PC-3 (cell line): ENCODE results near the gene TEX11. TPM values are rescaled to one million over a fixed set of nuclear protein-coding genes. Genes with fewer than 3 reads are reported as not detected.

ENCODE experiments used
- ATAC-seq: fragments of 200-7000 bp; cut with Tn5 transposase; 2 replicates; pipeline ENCODE4 v1.9.1; 2020; ENCODE audit warnings: mild to moderate bottlenecking, moderate library complexity
- BruUV-seq: library from RNA; stranded (reverse); fragments of 400-500 nt; replicated peaks from 2 replicates; lab custom pipeline; 2021; lab: Mats Ljungman, UMichigan
- CTCF ChIA-PET: fragments of 300-600 bp; sonication (Branson Sonifier 250); formaldehyde crosslinking; loops from one replicate; lab custom pipeline; 2022; ENCODE audit warnings: antibody characterized with exemption; lab: Charles Lee
- POLR2A ChIA-PET: fragments of 300-600 bp; sonication (Branson Sonifier 250); formaldehyde crosslinking; loops from one replicate; lab custom pipeline; 2022; ENCODE audit warnings: antibody characterized with exemption; ENCODE audit not compliant: unreplicated experiment; lab: Charles Lee
- DNase-seq: peaks from one replicate; pipeline ENCODE4 v3.0.0-alpha.2; 2015
- H2AFZ ChIP-seq: fragments of 300-600 bp; sonication (generic); 2 replicates; pipeline ENCODE4 v1.6.0; 2016; ENCODE audit warnings: antibody characterized with exemption, low read length
- H3F3A ChIP-seq: fragments of 300-600 bp; sonication (generic); one replicate; pipeline ENCODE4 v1.6.0; 2017; ENCODE audit warnings: antibody characterized with exemption, low read length, control low read depth, mild to moderate bottlenecking; ENCODE audit not compliant: unreplicated experiment
- H3K27ac ChIP-seq: fragments of 300-600 bp; sonication (generic); 2 replicates; pipeline ENCODE4 v1.5.1; 2016; ENCODE audit warnings: mild to moderate bottlenecking, low read length
- H3K27me3 ChIP-seq: fragments of 300-600 bp; sonication (generic); 2 replicates; pipeline ENCODE4 v1.6.1; 2016; ENCODE audit warnings: low read length, mixed read lengths
- H3K36me3 ChIP-seq: fragments of 300-600 bp; sonication (generic); 2 replicates; pipeline ENCODE4 v1.6.1; 2016; ENCODE audit warnings: low read depth, mixed run types, low read length, mixed read lengths
- H3K4me1 ChIP-seq: fragments of 300-600 bp; sonication (generic); 2 replicates; pipeline ENCODE4 v1.5.1; 2016; ENCODE audit warnings: low read length; ENCODE audit not compliant: insufficient read depth
- H3K4me2 ChIP-seq: fragments of 300-600 bp; sonication (generic); 2 replicates; pipeline ENCODE4 v1.6.0; 2016; ENCODE audit warnings: low read length
- H3K4me3 ChIP-seq: fragments of 300-600 bp; sonication (generic); 2 replicates; pipeline ENCODE4 v1.5.1; 2016; ENCODE audit warnings: mild to moderate bottlenecking, low read length, mixed read lengths
- H3K79me2 ChIP-seq: fragments of 300-600 bp; sonication (generic); 2 replicates; pipeline ENCODE4 v1.6.1; 2017; ENCODE audit warnings: low read length, mixed read lengths
- H3K9ac ChIP-seq: fragments of 300-600 bp; sonication (generic); 2 replicates; pipeline ENCODE4 v1.6.0; 2016; ENCODE audit warnings: mild to moderate bottlenecking, low read length
- H3K9me2 ChIP-seq: fragments of 300-600 bp; sonication (generic); replicated peaks from 2 replicates; pipeline ENCODE4 v1.6.1; 2016; ENCODE audit warnings: mixed run types, low read length, mixed read lengths
- H3K9me3 ChIP-seq: fragments of 300-600 bp; sonication (generic); 2 replicates; pipeline ENCODE4 v1.6.1; 2016; ENCODE audit warnings: low read length, mixed read lengths
- H4K20me1 ChIP-seq: fragments of 300-600 bp; sonication (generic); 2 replicates; pipeline ENCODE4 v1.6.1; 2016; ENCODE audit warnings: low read length, mixed read lengths
- EZH2 ChIP-seq: fragments of 300-600 bp; sonication (generic); IDR thresholded peaks from one replicate; pipeline ENCODE4 v1.6.1; 2017; ENCODE audit warnings: antibody characterized with exemption, mild to moderate bottlenecking, low read length; ENCODE audit not compliant: unreplicated experiment
- EZH2phosphoT487 ChIP-seq: fragments of 300-600 bp; sonication (generic); IDR thresholded peaks from 2 replicates; pipeline ENCODE4 v1.6.1; 2018; ENCODE audit warnings: mild to moderate bottlenecking, antibody characterized with exemption, low read length, borderline replicate concordance
- intact Hi-C: fragments of 100-400 bp; cut with micrococcal nuclease; formaldehyde crosslinking; loops from 2 replicates; pipeline ENCODE4 v1.9.0; 2023
- total RNA-seq: library from RNA; depleted of rRNA; stranded (reverse); fragments of >200 nt; gene quantifications from 2 replicates; pipeline ENCODE4 v1.2.3, GENCODE V29; 2014
- TF ChIP-seq, protein P1 (sequence below): fragments of 300-600 bp; sonication (generic); conservative IDR thresholded peaks from 2 replicates; pipeline ENCODE4 v1.5.1; 2017; ENCODE audit warnings: antibody characterized with exemption, low read depth, mild to moderate bottlenecking, low read length

Gene TEX11
- total RNA-seq, 1 experiment from 2014 or later: not detected

- H2AFZ ChIP-seq: no peak overlapping the region
- TF ChIP-seq EZH2phosphoT487: no peak
- TF ChIP-seq, protein P1, sequence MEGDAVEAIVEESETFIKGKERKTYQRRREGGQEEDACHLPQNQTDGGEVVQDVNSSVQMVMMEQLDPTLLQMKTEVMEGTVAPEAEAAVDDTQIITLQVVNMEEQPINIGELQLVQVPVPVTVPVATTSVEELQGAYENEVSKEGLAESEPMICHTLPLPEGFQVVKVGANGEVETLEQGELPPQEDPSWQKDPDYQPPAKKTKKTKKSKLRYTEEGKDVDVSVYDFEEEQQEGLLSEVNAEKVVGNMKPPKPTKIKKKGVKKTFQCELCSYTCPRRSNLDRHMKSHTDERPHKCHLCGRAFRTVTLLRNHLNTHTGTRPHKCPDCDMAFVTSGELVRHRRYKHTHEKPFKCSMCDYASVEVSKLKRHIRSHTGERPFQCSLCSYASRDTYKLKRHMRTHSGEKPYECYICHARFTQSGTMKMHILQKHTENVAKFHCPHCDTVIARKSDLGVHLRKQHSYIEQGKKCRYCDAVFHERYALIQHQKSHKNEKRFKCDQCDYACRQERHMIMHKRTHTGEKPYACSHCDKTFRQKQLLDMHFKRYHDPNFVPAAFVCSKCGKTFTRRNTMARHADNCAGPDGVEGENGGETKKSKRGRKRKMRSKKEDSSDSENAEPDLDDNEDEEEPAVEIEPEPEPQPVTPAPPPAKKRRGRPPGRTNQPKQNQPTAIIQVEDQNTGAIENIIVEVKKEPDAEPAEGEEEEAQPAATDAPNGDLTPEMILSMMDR: no peak
- no peak for TF ChIP-seq EZH2
- no peaks in the 10 kb centered on the region for H3K4me1 ChIP-seq
- H3K27ac ChIP-seq: no peak overlapping the region
- H4K20me1 ChIP-seq: no peaks in the 10 kb centered on the region
- H3K36me3 ChIP-seq: no peaks in the 10 kb centered on the region
- no peak overlapping the region for H3K4me2 ChIP-seq
- H3K4me3 ChIP-seq: no peak overlapping the region
- BruUV-seq: no TSS peak
- no peaks in the 10 kb centered on the region for H3F3A ChIP-seq
- H3K9ac ChIP-seq: no peak overlapping the region
- ChIA-PET POLR2A (interaction anchor here (0.6 kb wide), 1 partner anchor 56 kb away, joined by 4 read pairs; no protein-coding TSS in a partner anchor), CTCF (no interaction called here)
- H3K27me3 ChIP-seq: no peaks in the 10 kb centered on the region
- DNase-seq (peak; percentile 4), ATAC-seq (no peak)
- H3K79me2 ChIP-seq: no peaks in the 10 kb centered on the region
- no peaks in the 10 kb centered on the region for H3K9me2 ChIP-seq
- intact Hi-C loops: no loop called here
- no peaks in the 10 kb centered on the region for H3K9me3 ChIP-seq
Observed at GRCh38 chrX:70535198-70535597, 373.3 kb downstream of the TEX11 start.

DNA sequence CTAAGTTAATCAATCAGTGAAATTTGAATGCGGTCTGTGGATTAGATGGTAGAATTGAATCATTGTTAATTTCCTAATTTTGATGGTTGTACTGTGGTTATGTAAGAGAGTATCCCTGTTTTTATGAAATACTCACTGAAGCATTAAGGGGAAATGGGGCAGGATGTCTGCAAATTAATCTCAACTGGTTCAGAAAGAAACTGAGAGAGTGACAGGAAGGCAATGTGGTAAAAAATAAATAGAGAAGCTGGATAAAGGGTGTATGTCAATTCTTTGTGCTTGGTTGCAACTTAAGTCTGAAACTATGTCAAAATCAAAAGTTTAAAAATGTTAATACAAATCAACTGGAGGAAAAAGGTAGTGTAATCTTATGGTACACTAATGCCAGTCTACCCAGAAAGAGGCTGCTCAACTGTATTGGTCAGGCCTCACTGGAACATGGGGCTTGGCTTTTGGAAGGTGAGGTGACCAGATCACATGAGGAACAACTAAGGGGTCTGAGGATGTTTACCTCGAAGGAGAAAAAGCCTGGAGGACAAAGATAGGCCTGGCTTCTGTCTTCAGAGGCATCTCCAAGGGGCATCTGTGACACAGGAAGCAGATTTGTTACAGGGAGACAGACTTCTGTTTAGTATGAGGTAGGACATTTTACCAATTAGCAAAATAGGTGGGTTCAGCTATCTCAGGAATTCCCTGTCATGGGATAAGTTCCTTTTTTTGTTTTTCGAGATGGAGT, 380.7 kb downstream of the TEX11 start:
- intact Hi-C loops: loop anchor here (2.0 kb wide), 1 partner anchor 25 kb away; no protein-coding TSS in a partner anchor
- no peak overlapping the region for H3K4me3 ChIP-seq
- H3K9me3 ChIP-seq: no peaks in the 10 kb centered on the region
- no peak overlapping the region for H2AFZ ChIP-seq
- H3K4me1 ChIP-seq: peaks cover 8% of the 10 kb centered on the region
- ChIA-PET POLR2A (no interaction called here), CTCF (no interaction called here)
- TF ChIP-seq EZH2phosphoT487 (no peak), EZH2 (no peak)
- TF ChIP-seq, protein P1: no peak
- no peaks in the 10 kb centered on the region for H3K79me2 ChIP-seq
- H3K36me3 ChIP-seq: no peaks in the 10 kb centered on the region
- H4K20me1 ChIP-seq: no peaks in the 10 kb centered on the region
- no TSS peak for BruUV-seq
- no peak for ATAC-seq
- H3K27me3 ChIP-seq: no peaks in the 10 kb centered on the region
- H3K27ac ChIP-seq: no peak overlapping the region
- no peak for DNase-seq
- H3F3A ChIP-seq: no peaks in the 10 kb centered on the region
- no peaks in the 10 kb centered on the region for H3K9me2 ChIP-seq
- H3K9ac ChIP-seq: no peak overlapping the region
- H3K4me2 ChIP-seq: no peak overlapping the region

DNA sequence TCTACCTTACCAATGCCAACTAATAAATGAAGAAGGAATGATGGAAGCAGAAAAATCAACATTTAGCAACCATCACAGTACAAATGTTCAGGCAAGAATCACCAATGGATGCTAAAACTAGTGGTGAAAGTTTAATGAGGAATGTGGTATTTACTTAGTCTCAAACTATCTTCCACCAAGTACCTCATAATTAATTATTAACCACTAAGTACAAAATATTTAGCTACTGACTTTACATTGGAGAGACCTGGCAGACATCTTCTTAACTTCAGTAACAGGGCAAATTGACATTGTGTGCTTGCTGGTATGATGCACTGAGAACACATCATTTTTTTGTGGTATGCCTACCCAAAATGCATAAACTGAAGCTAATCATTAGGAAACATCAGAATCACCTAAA, 381.5 kb downstream of the TEX11 start:
- ChIA-PET POLR2A (no interaction called here), CTCF (no interaction called here)
- Histone ChIP-seq H3K27ac (no peak overlapping the region), H3K4me1 (peaks cover 8% of the 10 kb centered on the region), H3F3A (no peaks in the 10 kb centered on the region), H3K27me3 (no peaks in the 10 kb centered on the region), H3K4me3 (no peak overlapping the region), H3K4me2 (no peak overlapping the region), H2AFZ (no peak overlapping the region), H3K9me2 (no peaks in the 10 kb centered on the region), H3K9ac (no peak overlapping the region), H3K9me3 (no peaks in the 10 kb centered on the region), H3K36me3 (no peaks in the 10 kb centered on the region), H3K79me2 (no peaks in the 10 kb centered on the region), H4K20me1 (no peaks in the 10 kb centered on the region)
- no peak for DNase-seq
- intact Hi-C loops: loop anchor here (2.0 kb wide), 1 partner anchor 26 kb away; no protein-coding TSS in a partner anchor
- TF ChIP-seq, protein P1: no peak
- TF ChIP-seq EZH2phosphoT487: no peak
- no peak for TF ChIP-seq EZH2
- no TSS peak for BruUV-seq
- ATAC-seq: no peak
